OCI-LY7 (cell line): Measurements from ENCODE around the gene RAD51B. TPM values are rescaled to one million over a fixed set of nuclear protein-coding genes. Genes with fewer than 3 reads are reported as not detected.

ENCODE experiments used
- BruUV-seq: library from RNA; stranded (reverse); fragments of 400-500 nt; replicated peaks from 2 replicates; lab custom pipeline; 2021; lab: Mats Ljungman, UMichigan
- CTCF ChIA-PET: fragments of 300-600 bp; sonication (Branson Sonifier 250); formaldehyde crosslinking; loops from one replicate; lab custom pipeline; 2022; ENCODE audit warnings: antibody characterized with exemption; ENCODE audit not compliant: unreplicated experiment; lab: Charles Lee
- POLR2A ChIA-PET: fragments of 300-600 bp; sonication (Branson Sonifier 250); formaldehyde crosslinking; loops from one replicate; lab custom pipeline; 2022; ENCODE audit warnings: antibody characterized with exemption; lab: Charles Lee
- DNase-seq: peaks from one replicate; pipeline ENCODE4 v3.0.0-alpha.2; 2015; ENCODE audit warnings: low spot score
- H2AFZ ChIP-seq: fragments of 200-600 bp; sonication (generic), shearing (Covaris generic); 2 replicates; pipeline ENCODE4 v1.6.1; 2014; ENCODE audit warnings: mild to moderate bottlenecking, antibody characterized with exemption, low read length, moderate library complexity
- H3K27ac ChIP-seq: fragments of 200-600 bp; sonication (generic); 2 replicates; pipeline ENCODE4 v1.5.1; 2014; ENCODE audit warnings: mixed run types, low read depth, mild to moderate bottlenecking, moderate library complexity, low read length, inconsistent platforms; ENCODE audit not compliant: poor library complexity, severe bottlenecking
- H3K36me3 ChIP-seq: fragments of 200-600 bp; sonication (generic); 2 replicates; pipeline ENCODE4 v1.6.1; 2014; ENCODE audit warnings: mild to moderate bottlenecking, antibody characterized with exemption, low read length, moderate library complexity, mixed read lengths; ENCODE audit not compliant: insufficient read depth
- H3K4me1 ChIP-seq: fragments of 200-600 bp; sonication (generic); 2 replicates; pipeline ENCODE4 v1.5.1; 2014; ENCODE audit warnings: mild to moderate bottlenecking, low read length; ENCODE audit not compliant: insufficient read depth, poor library complexity, severe bottlenecking
- H3K4me2 ChIP-seq: fragments of 200-600 bp; sonication (generic); 2 replicates; pipeline ENCODE4 v1.6.1; 2014; ENCODE audit warnings: mild to moderate bottlenecking, low read length
- H3K4me3 ChIP-seq: fragments of 200-600 bp; sonication (generic); 2 replicates; pipeline ENCODE4 v1.5.1; 2014; ENCODE audit warnings: mild to moderate bottlenecking, low read depth, low read length; ENCODE audit not compliant: poor library complexity, severe bottlenecking
- H3K79me2 ChIP-seq: fragments of 200-600 bp; sonication (generic); 2 replicates; pipeline ENCODE4 v1.6.1; 2016; ENCODE audit warnings: low read depth, mild to moderate bottlenecking, low read length, moderate library complexity, mixed read lengths; ENCODE audit not compliant: insufficient read depth
- H3K9me2 ChIP-seq: fragments of 200-600 bp; sonication (generic); 2 replicates; pipeline ENCODE4 v1.6.1; 2016; ENCODE audit warnings: mild to moderate bottlenecking, low read length, mixed read lengths; ENCODE audit not compliant: insufficient read depth
- H3K9me3 ChIP-seq: fragments of 200-600 bp; sonication (generic); 2 replicates; pipeline ENCODE4 v1.6.1; 2014; ENCODE audit warnings: mild to moderate bottlenecking, mixed run types, low read length, mixed read lengths
- H4K20me1 ChIP-seq: fragments of 200-600 bp; sonication (generic); 2 replicates; pipeline ENCODE4 v1.6.1; 2014; ENCODE audit warnings: mild to moderate bottlenecking, antibody characterized with exemption, low read length, moderate library complexity, mixed read lengths; ENCODE audit not compliant: insufficient read depth
- CTCF ChIP-seq: fragments of 200-600 bp; sonication (generic); conservative IDR thresholded peaks from 2 replicates; pipeline ENCODE4 v1.5.1; 2014; ENCODE audit warnings: mild to moderate bottlenecking, antibody characterized with exemption, low read length, moderate library complexity, mixed read lengths
- EZH2phosphoT487 ChIP-seq: fragments of 200-600 bp; sonication (generic); IDR thresholded peaks from 2 replicates; pipeline ENCODE4 v1.6.1; 2018; ENCODE audit warnings: low read depth, borderline replicate concordance, mild to moderate bottlenecking, mixed run types, antibody characterized with exemption, low read length, moderate library complexity, mixed read lengths
- intact Hi-C: fragments of 100-400 bp; cut with micrococcal nuclease; formaldehyde crosslinking; loops from one replicate; pipeline ENCODE4 v1.10.0; 2022; ENCODE audit not compliant: unreplicated experiment
- total RNA-seq, 2 experiments: library from RNA; depleted of rRNA in 1 of 2; stranded (reverse); fragments of >200 nt in 1 of 2; shearing (Covaris generic) in 1 of 2; gene quantifications; 2 replicates each; pipeline ENCODE4 v1.2.3, GENCODE V29; 2014 to 2022

RAD51B gene
- total RNA-seq, 2 experiments from 2014 or later = 41.4 to 89.9 TPM

- Histone ChIP-seq H2AFZ (no peak overlapping the region), H3K4me1 (peaks cover 83% of the 10 kb centered on the region), H3K79me2 (no peaks in the 10 kb centered on the region), H4K20me1 (no peaks in the 10 kb centered on the region), H3K9me3 (no peaks in the 10 kb centered on the region), H3K4me3 (no peak overlapping the region), H3K27ac (no peak overlapping the region), H3K36me3 (no peaks in the 10 kb centered on the region), H3K9me2 (no peaks in the 10 kb centered on the region), H3K4me2 (no peak overlapping the region)
- TF ChIP-seq CTCF (no peak), EZH2phosphoT487 (no peak)
- POLR2A ChIA-PET = interaction anchor here (1.5 to 2.1 kb wide), 2 partner anchors 10 to 14 kb away, joined by 5 to 6 read pairs; no protein-coding TSS in a partner anchor
- CTCF ChIA-PET = interaction anchor here (0.9 kb wide), 1 partner anchor 11 kb away, joined by 3 read pairs; no protein-coding TSS in a partner anchor
- no peak for DNase-seq
- intact Hi-C loops = no loop called here
- no TSS peak for BruUV-seq
Measured at GRCh38 chr14:68503186-68503825, 683.7 kb downstream of the RAD51B start.

- CTCF ChIA-PET = no interaction called here
Measured at GRCh38 chr14:68504861-68505260, 685.3 kb downstream of the RAD51B start.

More at GRCh38 chr14:68504861-68505260, 685.3 kb downstream of the RAD51B start:
- H3K9me2 ChIP-seq = no peaks in the 10 kb centered on the region
- no peaks in the 10 kb centered on the region for H3K9me3 ChIP-seq
- no peak overlapping the region for H2AFZ ChIP-seq
- TF ChIP-seq EZH2phosphoT487 = no peak
- no peak for TF ChIP-seq CTCF
- no TSS peak for BruUV-seq
- POLR2A ChIA-PET = interaction anchor here (0.9 to 6.3 kb wide), 4 partner anchors 9 to 14 kb away, joined by 3 to 55 read pairs (median 5); no protein-coding TSS in a partner anchor
- no peaks in the 10 kb centered on the region for H4K20me1 ChIP-seq
- H3K4me1 ChIP-seq = peaks cover 68% of the 10 kb centered on the region
- no peak for DNase-seq
- no peaks in the 10 kb centered on the region for H3K79me2 ChIP-seq
- no peak overlapping the region for H3K27ac ChIP-seq
- no peak overlapping the region for H3K4me3 ChIP-seq
- intact Hi-C loops = loop anchor here (5.0 kb wide), 4 partner anchors 128 to 253 kb away; no protein-coding TSS in a partner anchor
- no peaks in the 10 kb centered on the region for H3K36me3 ChIP-seq
- no peak overlapping the region for H3K4me2 ChIP-seq
